Keratinocyte (primary cell): ENCODE data around the gene HEYL.

Experiments
- CTCF ChIP-seq, 3 experiments: IDR thresholded peaks in 1 of 3; conservative IDR thresholded peaks in 1 of 3; optimal IDR thresholded peaks in 1 of 3; 2 replicates in 2 of 3; 3 replicates in 1 of 3; pipeline versions ENCODE3 to v1.5.1; 2011; ENCODE audit warnings: low read length in 3 of 3, mild to moderate bottlenecking in 3 of 3, moderate library complexity in 2 of 3, control low read depth in 1 of 3, inconsistent platforms in 1 of 3; ENCODE audit not compliant: insufficient read depth in 2 of 3; ENCODE audit errors: extremely low read depth in 1 of 3
- EZH2 ChIP-seq: IDR thresholded peaks from one replicate; pipeline ENCODE4 v1.6.1; 2012; ENCODE audit warnings: inconsistent platforms, mild to moderate bottlenecking, low read length, moderate library complexity

- no peak for TF ChIP-seq EZH2
- TF ChIP-seq CTCF (optimal IDR thresholded peaks at IDR 0.05 in 1 of 3, IDR thresholded peaks at IDR 0.05 in 1 of 3, conservative IDR thresholded peaks at IDR 0.05 in 1 of 3; ENCODE audit: extremely low read depth in 1 of 3, insufficient read depth in 2 of 3, low read length in 3 of 3), result no peak
Observed at GRCh38 chr1:39684313-39684664, 44.8 kb upstream of the HEYL start.
